SK-N-SH (cell line): ENCODE data around the gene TBL1X. TPM values are rescaled to one million over a fixed set of nuclear protein-coding genes. Genes with fewer than 3 reads are reported as not detected.
"Not testable (repeated sequence)": the region's sequence is repeated elsewhere in the genome, so short reads cannot be mapped to it uniquely, and the experiment has no call there.

Experiments
- CTCF ChIA-PET: fragments of 300-600, 350-600 bp; formaldehyde crosslinking; extraction: SDS; loops from one replicate; lab custom pipeline; 2021; lab: Yijun Ruan, JAX
- POLR2A ChIA-PET: fragments of 350-600 bp; sonication (Branson Sonifier 250); formaldehyde crosslinking; extraction: SDS; loops from one replicate; lab custom pipeline; 2020; ENCODE audit warnings: antibody characterized with exemption, inconsistent platforms; lab: Yijun Ruan, JAX
- DNase-seq: peaks from one replicate; pipeline ENCODE4 v3.0.0; 2012
- H2AFZ ChIP-seq: fragments of 200-600 bp; sonication (generic); 2 replicates; pipeline ENCODE4 v1.8.1; 2016; ENCODE audit warnings: antibody characterized with exemption, mild to moderate bottlenecking, low read depth
- H3F3A ChIP-seq: fragments of 200-600 bp; sonication (generic); replicated peaks from 2 replicates; pipeline ENCODE3; 2016; ENCODE audit warnings: antibody characterized with exemption, mild to moderate bottlenecking; ENCODE audit not compliant: insufficient read depth
- H3K27ac ChIP-seq, 2 experiments: fragments of 200-500 bp in 1 of 2; fragments of 200-600 bp in 1 of 2; sonication (Bioruptor generic) in 1 of 2; sonication (generic), shearing (Covaris generic) in 1 of 2; 2 replicates each; pipeline versions ENCODE4 v1.5.1 to v1.6.1; 2014 to 2016; ENCODE audit warnings: low read depth in 2 of 2, inconsistent platforms in 1 of 2, low read length in 1 of 2, mild to moderate bottlenecking in 1 of 2, mixed read lengths in 1 of 2
- H3K27me3 ChIP-seq: fragments of 200-600 bp; sonication (generic), shearing (Covaris generic); 2 replicates; pipeline ENCODE4 v1.6.1; 2016; ENCODE audit warnings: mixed run types; ENCODE audit not compliant: insufficient read depth
- H3K36me3 ChIP-seq, 2 experiments: fragments of 200-500 bp in 1 of 2; fragments of 200-600 bp in 1 of 2; sonication (Bioruptor generic) in 1 of 2; sonication (generic) in 1 of 2; replicated peaks in 1 of 2; 2 replicates each; pipeline versions ENCODE3 to v1.5.1; 2014 to 2016; ENCODE audit warnings: low read length in 1 of 2, mild to moderate bottlenecking in 1 of 2; ENCODE audit not compliant: insufficient read depth in 2 of 2, control insufficient read depth in 1 of 2
- H3K4me1 ChIP-seq, 2 experiments: fragments of 200-500 bp in 1 of 2; fragments of 200-600 bp in 1 of 2; sonication (Bioruptor generic) in 1 of 2; sonication (generic), shearing (Covaris generic) in 1 of 2; 2 replicates each; pipeline versions ENCODE4 v1.5.1 to v1.6.1; 2014 to 2016; ENCODE audit warnings: low read depth in 1 of 2, low read length in 1 of 2, mixed run types in 1 of 2; ENCODE audit not compliant: insufficient read depth in 2 of 2, control insufficient read depth in 1 of 2
- H3K4me2 ChIP-seq: fragments of 200-600 bp; sonication (generic), shearing (Covaris generic); 2 replicates; pipeline ENCODE4 v1.6.1; 2017; ENCODE audit warnings: mixed run types
- H3K4me3 ChIP-seq, 2 experiments: fragments of 200-500 bp in 1 of 2; fragments of 200-600 bp in 1 of 2; sonication (Bioruptor generic) in 1 of 2; sonication (generic), shearing (Covaris generic) in 1 of 2; 2 replicates each; pipeline versions ENCODE4 v1.5.1 to v1.8.1; 2014 to 2016; ENCODE audit warnings: low read depth in 2 of 2, inconsistent platforms in 1 of 2, low read length in 1 of 2, mild to moderate bottlenecking in 1 of 2, mixed read lengths in 1 of 2, moderate library complexity in 1 of 2
- H3K79me2 ChIP-seq: fragments of 200-600 bp; sonication (generic); 2 replicates; pipeline ENCODE4 v1.8.1; 2017; ENCODE audit warnings: mild to moderate bottlenecking; ENCODE audit not compliant: insufficient read depth
- H3K9ac ChIP-seq: fragments of 200-600 bp; sonication (generic); 2 replicates; pipeline ENCODE4 v1.6.1; 2017; ENCODE audit warnings: mixed run types
- H3K9me2 ChIP-seq: fragments of 200-600 bp; sonication (generic); 2 replicates; pipeline ENCODE4 v1.6.1; 2017; ENCODE audit warnings: mixed run types
- H3K9me3 ChIP-seq: fragments of 200-600 bp; sonication (generic); 2 replicates; pipeline ENCODE4 v1.6.1; 2017; ENCODE audit warnings: mixed run types, mild to moderate bottlenecking, moderate library complexity
- H4K20me1 ChIP-seq: fragments of 200-600 bp; sonication (generic); 2 replicates; pipeline ENCODE4 v1.6.1; 2017; ENCODE audit warnings: mild to moderate bottlenecking, mixed run types; ENCODE audit not compliant: insufficient read depth
- FOXJ3 ChIP-seq: sonication (generic); formaldehyde crosslinking; IDR thresholded peaks from 2 replicates; pipeline ENCODE4 v1.5.1; 2020; ENCODE audit warnings: mild to moderate bottlenecking, missing genetic modification reagents
- FOXM1 ChIP-seq: IDR thresholded peaks from 2 replicates; pipeline ENCODE4 v1.4.0; 2012; ENCODE audit warnings: low read depth, mild to moderate bottlenecking
- GABPA ChIP-seq: IDR thresholded peaks from 2 replicates; pipeline ENCODE4 v1.4.0; 2012; ENCODE audit warnings: low read depth, mild to moderate bottlenecking
- RAD21 ChIP-seq: IDR thresholded peaks from 2 replicates; pipeline ENCODE4 v1.6.1; 2012; ENCODE audit warnings: mild to moderate bottlenecking, low read length
- RCOR1 ChIP-seq: fragments of 150-350 bp; IDR thresholded peaks from 2 replicates; pipeline ENCODE4 v1.6.1; 2017; ENCODE audit warnings: antibody characterized with exemption, low read length
- SIN3A ChIP-seq: IDR thresholded peaks from 2 replicates; pipeline ENCODE4 v1.6.1; 2012; ENCODE audit warnings: low read depth, mild to moderate bottlenecking, low read length, moderate library complexity, borderline replicate concordance
- TCF12 ChIP-seq: IDR thresholded peaks from 2 replicates; pipeline ENCODE4 v1.4.0; 2012
- TEAD4 ChIP-seq: IDR thresholded peaks from 2 replicates; pipeline ENCODE4 v1.4.0; 2012; ENCODE audit warnings: mild to moderate bottlenecking, borderline replicate concordance; ENCODE audit not compliant: insufficient read depth
- WGBS: methylation state at CpG from one replicate; pipeline ENCODE4 v1.1.6; 2017; ENCODE audit warnings: low lambda C conversion rate; 5-methylcytosine and 5-hydroxymethylcytosine counted together
- polyA plus RNA-seq, 3 experiments: library from polyadenylated mRNA; depleted of rRNA; stranded (reverse); fragments of >200 nt; gene quantifications; 2 replicates each; pipeline ENCODE4 v1.2.3, GENCODE V29; 2012
- TF ChIP-seq, protein P1 (sequence below): IDR thresholded peaks from 2 replicates; pipeline ENCODE4 v1.6.1; 2012; ENCODE audit warnings: mild to moderate bottlenecking, low read depth, low read length, moderate library complexity
- TF ChIP-seq, protein P2 (sequence below): fragments of 150-350 bp; IDR thresholded peaks from 2 replicates; pipeline ENCODE4 v1.6.1; 2017; ENCODE audit warnings: antibody characterized with exemption, low read length, low read depth, borderline replicate concordance
- TF ChIP-seq, protein P3 (sequence below): IDR thresholded peaks from 2 replicates; pipeline ENCODE4 v1.4.0; 2012; ENCODE audit warnings: low read depth, borderline replicate concordance

TBL1X gene
- polyA plus RNA-seq, 1 of the 3 experiments (the other 2 are of a cell fraction) = 10.6 TPM

DNA sequence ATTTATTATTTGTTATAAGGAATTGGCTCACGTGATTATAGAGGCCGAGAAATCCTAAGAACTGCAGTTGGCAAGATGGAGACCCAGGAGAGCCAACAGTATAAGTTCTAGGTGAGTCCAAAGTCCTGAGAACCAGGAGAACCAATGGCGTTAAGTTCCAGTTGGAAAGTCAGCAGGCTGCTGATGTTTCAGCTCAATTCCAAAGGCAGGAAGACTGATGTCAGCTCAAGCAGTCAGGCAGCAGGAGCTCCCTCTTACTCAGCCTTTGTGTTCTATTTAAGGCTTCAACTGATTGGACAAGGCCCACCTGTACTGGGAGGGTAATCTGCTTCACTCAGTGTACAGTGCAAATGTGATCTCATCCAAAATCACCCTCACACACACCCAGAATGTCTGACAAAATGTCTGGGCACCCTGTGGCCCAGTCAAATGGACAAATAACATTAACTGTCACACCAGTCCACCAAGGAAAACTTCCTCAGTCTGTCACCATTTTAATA lies 30.8 kb upstream of the TBL1X start:
- no peaks in the 10 kb centered on the region for H3K27me3 ChIP-seq
- no peak overlapping the region for H3K4me3 ChIP-seq
- no peaks in the 10 kb centered on the region for H3K9me2 ChIP-seq
- H3K36me3 ChIP-seq = no peaks in the 10 kb centered on the region
- H3K27ac ChIP-seq = no peak overlapping the region
- DNase-seq = no peak
- no peak overlapping the region for H3K4me2 ChIP-seq
- TF ChIP-seq, protein P1, sequence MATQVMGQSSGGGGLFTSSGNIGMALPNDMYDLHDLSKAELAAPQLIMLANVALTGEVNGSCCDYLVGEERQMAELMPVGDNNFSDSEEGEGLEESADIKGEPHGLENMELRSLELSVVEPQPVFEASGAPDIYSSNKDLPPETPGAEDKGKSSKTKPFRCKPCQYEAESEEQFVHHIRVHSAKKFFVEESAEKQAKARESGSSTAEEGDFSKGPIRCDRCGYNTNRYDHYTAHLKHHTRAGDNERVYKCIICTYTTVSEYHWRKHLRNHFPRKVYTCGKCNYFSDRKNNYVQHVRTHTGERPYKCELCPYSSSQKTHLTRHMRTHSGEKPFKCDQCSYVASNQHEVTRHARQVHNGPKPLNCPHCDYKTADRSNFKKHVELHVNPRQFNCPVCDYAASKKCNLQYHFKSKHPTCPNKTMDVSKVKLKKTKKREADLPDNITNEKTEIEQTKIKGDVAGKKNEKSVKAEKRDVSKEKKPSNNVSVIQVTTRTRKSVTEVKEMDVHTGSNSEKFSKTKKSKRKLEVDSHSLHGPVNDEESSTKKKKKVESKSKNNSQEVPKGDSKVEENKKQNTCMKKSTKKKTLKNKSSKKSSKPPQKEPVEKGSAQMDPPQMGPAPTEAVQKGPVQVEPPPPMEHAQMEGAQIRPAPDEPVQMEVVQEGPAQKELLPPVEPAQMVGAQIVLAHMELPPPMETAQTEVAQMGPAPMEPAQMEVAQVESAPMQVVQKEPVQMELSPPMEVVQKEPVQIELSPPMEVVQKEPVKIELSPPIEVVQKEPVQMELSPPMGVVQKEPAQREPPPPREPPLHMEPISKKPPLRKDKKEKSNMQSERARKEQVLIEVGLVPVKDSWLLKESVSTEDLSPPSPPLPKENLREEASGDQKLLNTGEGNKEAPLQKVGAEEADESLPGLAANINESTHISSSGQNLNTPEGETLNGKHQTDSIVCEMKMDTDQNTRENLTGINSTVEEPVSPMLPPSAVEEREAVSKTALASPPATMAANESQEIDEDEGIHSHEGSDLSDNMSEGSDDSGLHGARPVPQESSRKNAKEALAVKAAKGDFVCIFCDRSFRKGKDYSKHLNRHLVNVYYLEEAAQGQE = no peak
- TF ChIP-seq RAD21 (no peak), RCOR1 (no peak), TEAD4 (no peak)
- TF ChIP-seq, protein P2, sequence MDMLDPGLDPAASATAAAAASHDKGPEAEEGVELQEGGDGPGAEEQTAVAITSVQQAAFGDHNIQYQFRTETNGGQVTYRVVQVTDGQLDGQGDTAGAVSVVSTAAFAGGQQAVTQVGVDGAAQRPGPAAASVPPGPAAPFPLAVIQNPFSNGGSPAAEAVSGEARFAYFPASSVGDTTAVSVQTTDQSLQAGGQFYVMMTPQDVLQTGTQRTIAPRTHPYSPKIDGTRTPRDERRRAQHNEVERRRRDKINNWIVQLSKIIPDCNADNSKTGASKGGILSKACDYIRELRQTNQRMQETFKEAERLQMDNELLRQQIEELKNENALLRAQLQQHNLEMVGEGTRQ = no peak
- CTCF ChIA-PET = no interaction called here
- no peak overlapping the region for H2AFZ ChIP-seq
- H3K9ac ChIP-seq = no peak overlapping the region
- H3F3A ChIP-seq = no peaks in the 10 kb centered on the region
- WGBS = 42% methylated on average over 3 of the region's 3 CpGs
- no peaks in the 10 kb centered on the region for H3K79me2 ChIP-seq
- H3K4me1 ChIP-seq = peaks cover 0 to 3% of the 10 kb centered on the region in 2 experiments; a peak in 1 of 4 replicates
- no peaks in the 10 kb centered on the region for H3K9me3 ChIP-seq
- no peaks in the 10 kb centered on the region for H4K20me1 ChIP-seq
- POLR2A ChIA-PET = no interaction called here

DNA sequence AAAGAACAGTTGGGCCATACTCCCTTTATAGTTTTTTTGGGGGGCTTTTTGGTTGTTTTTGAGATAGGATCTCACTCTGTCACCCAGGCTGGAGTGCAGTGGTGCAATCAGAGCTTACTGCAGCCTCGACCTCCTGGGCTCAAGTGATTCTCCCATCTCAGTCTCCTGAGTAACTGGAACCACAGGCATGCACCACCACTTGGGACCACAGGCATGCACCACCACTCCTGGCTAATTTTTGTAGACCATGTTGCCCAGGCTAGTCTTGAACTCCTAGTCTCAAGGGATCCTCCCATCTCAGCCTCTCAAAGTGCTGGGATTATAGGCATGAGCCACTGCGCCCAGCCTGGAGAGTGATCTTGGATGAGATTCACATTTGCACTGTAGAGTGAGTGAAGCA lies 29.8 kb upstream of the TBL1X start:
- H3K27me3 ChIP-seq, H3K9me2 ChIP-seq, H2AFZ ChIP-seq, H4K20me1 ChIP-seq, H3K4me1 ChIP-seq, H3K4me2 ChIP-seq, POLR2A ChIA-PET, H3K9me3 ChIP-seq, DNase-seq, CTCF ChIA-PET, H3F3A ChIP-seq, H3K79me2 ChIP-seq, H3K9ac ChIP-seq, H3K4me3 ChIP-seq, H3K36me3 ChIP-seq, H3K27ac ChIP-seq: not testable (repeated sequence)
- 14% methylated on average over 2 of the region's 2 CpGs for WGBS

DNA sequence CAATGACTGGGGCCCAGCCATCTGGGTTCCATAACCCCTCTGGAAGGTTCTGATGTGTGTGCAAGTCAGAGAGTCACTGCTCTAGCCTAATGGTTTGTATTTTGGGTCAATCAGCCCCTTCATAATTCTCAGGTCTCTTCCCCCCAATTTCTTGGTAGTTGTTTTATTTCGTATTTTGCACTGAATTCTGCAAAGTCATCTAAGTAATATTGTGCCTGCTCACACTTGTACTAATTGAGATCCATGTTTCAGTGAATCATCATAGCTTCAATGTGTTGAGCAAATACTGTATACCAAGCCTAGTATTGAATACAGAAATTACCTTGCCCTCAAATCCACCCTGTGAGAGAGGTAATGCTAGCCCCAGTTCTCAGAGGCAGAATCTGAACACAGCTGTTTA lies 28.0 kb upstream of the TBL1X start:
- 8% methylated on average over 1 of the region's 1 CpG for WGBS
- Histone ChIP-seq H3F3A (no peaks in the 10 kb centered on the region), H3K4me2 (no peak overlapping the region), H3K4me3 (no peak overlapping the region), H3K79me2 (no peaks in the 10 kb centered on the region), H3K9ac (no peak overlapping the region), H3K9me2 (no peaks in the 10 kb centered on the region), H3K9me3 (no peaks in the 10 kb centered on the region), H3K4me1 (no peaks in the 10 kb centered on the region), H3K27ac (no peak overlapping the region), H4K20me1 (no peaks in the 10 kb centered on the region), H2AFZ (no peak overlapping the region), H3K27me3 (no peaks in the 10 kb centered on the region), H3K36me3 (no peaks in the 10 kb centered on the region)
- DNase-seq = no peak
- ChIA-PET CTCF (no interaction called here), POLR2A (no interaction called here)
- TF ChIP-seq SIN3A (no peak), FOXJ3 (CRISPR knock-in tag) (no peak), TCF12 (no peak), TEAD4 (no peak), GABPA (no peak), RAD21 (no peak), FOXM1 (no peak)
- TF ChIP-seq, protein P2 = no peak
- TF ChIP-seq, protein P3, sequence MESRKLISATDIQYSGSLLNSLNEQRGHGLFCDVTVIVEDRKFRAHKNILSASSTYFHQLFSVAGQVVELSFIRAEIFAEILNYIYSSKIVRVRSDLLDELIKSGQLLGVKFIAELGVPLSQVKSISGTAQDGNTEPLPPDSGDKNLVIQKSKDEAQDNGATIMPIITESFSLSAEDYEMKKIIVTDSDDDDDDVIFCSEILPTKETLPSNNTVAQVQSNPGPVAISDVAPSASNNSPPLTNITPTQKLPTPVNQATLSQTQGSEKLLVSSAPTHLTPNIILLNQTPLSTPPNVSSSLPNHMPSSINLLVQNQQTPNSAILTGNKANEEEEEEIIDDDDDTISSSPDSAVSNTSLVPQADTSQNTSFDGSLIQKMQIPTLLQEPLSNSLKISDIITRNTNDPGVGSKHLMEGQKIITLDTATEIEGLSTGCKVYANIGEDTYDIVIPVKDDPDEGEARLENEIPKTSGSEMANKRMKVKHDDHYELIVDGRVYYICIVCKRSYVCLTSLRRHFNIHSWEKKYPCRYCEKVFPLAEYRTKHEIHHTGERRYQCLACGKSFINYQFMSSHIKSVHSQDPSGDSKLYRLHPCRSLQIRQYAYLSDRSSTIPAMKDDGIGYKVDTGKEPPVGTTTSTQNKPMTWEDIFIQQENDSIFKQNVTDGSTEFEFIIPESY = no peak
